VCaP (cell line): ENCODE data around the gene RAG1.
A peak's percentile ranks its signal among the peaks of the same experiment; 100 is the strongest.

Source experiments
- H3K27ac ChIP-seq: fragments of 450-650 bp; 2 replicates; pipeline ENCODE4 v1.5.1; 2017
- CTCF ChIP-seq: fragments of 450-650 bp; conservative IDR thresholded peaks from 2 replicates; pipeline ENCODE4 v1.5.1; 2017; ENCODE audit warnings: mild to moderate bottlenecking, moderate library complexity

Gene RAG1

GRCh38 chr11:36558571-36559413 is 9.0 kb upstream of the RAG1 start:
- H3K27ac ChIP-seq = no peak overlapping the region
- no peak for TF ChIP-seq CTCF

GRCh38 chr11:36564376-36565030 is 3.3 kb upstream of the RAG1 start:
- H3K27ac ChIP-seq = peak overlapping the region; percentile 24; the same call in 1 of the 2 replicates
- TF ChIP-seq CTCF = peak; percentile 80

- no peak for TF ChIP-seq CTCF
- no peak overlapping the region for H3K27ac ChIP-seq
These were observed 2.7 kb upstream of the RAG1 start for GRCh38 chr11:36565031-36565610.

GRCh38 chr11:36566407-36567053 is 1.3 kb upstream of the RAG1 start:
- no peak for TF ChIP-seq CTCF
- H3K27ac ChIP-seq = no peak overlapping the region

- no peak for TF ChIP-seq CTCF
- no peak overlapping the region for H3K27ac ChIP-seq
These were observed 1.3 kb downstream of the RAG1 start for GRCh38 chr11:36569095-36569494.

- H3K27ac ChIP-seq = no peak overlapping the region
- no peak for TF ChIP-seq CTCF
These were observed 6.7 kb downstream of the RAG1 start for GRCh38 chr11:36574486-36574885.

GRCh38 chr11:36577373-36577772 is 9.6 kb downstream of the RAG1 start:
- H3K27ac ChIP-seq = no peak overlapping the region
- TF ChIP-seq CTCF = no peak
